A549 (cell line): ENCODE data around the gene FUT6. TPM values are rescaled to one million over a fixed set of nuclear protein-coding genes. Genes with fewer than 3 reads are reported as not detected.

ENCODE experiments used
- ATAC-seq, 2 experiments: fragments of 200-7000 bp in 1 of 2; fragments of >200 bp in 1 of 2; cut with Nextera tagmentation in 1 of 2; cut with Tn5 transposase in 1 of 2; 3 replicates each; pipeline versions ENCODE4 v1.8.0 to v1.9.1; 2018 to 2020; ENCODE audit warnings: mild to moderate bottlenecking in 1 of 2, moderate library complexity in 1 of 2
- CTCF ChIA-PET: fragments of 300-600 bp; sonication (Branson Sonifier 250); formaldehyde crosslinking; extraction: SDS; loops from one replicate; lab custom pipeline; 2021; ENCODE audit warnings: antibody characterized with exemption, inconsistent platforms; lab: Yijun Ruan, JAX
- POLR2A ChIA-PET: fragments of 350-600 bp; formaldehyde crosslinking; extraction: SDS; loops from one replicate; lab custom pipeline; 2021; ENCODE audit warnings: antibody characterized with exemption, inconsistent platforms; lab: Yijun Ruan, JAX
- DNase-seq, 2 experiments: peaks; one replicate each; pipeline versions ENCODE4 v3.0.0 to v3.0.0-alpha.2; 2011 to 2016; ENCODE audit warnings: low read depth in 1 of 2, low spot score in 1 of 2
- FAIRE-seq: peaks from 2 replicates; lab custom pipeline; 2011; peaks lifted over from hg19 to GRCh38; lab: Jason Lieb, UNC
- H3K27ac ChIP-seq, 2 experiments: fragments of >200 bp; sonication (Bioruptor Twin); formaldehyde crosslinking; 3 replicates each; pipeline ENCODE4 v1.5.1; 2016 to 2017
- H3K4me1 ChIP-seq: fragments of >200 bp; sonication (Bioruptor Twin); formaldehyde crosslinking; 3 replicates; pipeline ENCODE4 v1.6.1; 2016
- H3K4me2 ChIP-seq: fragments of >200 bp; sonication (Bioruptor Twin); formaldehyde crosslinking; 3 replicates; pipeline ENCODE4 v1.6.1; 2016
- H3K4me3 ChIP-seq: fragments of >200 bp; sonication (Bioruptor Twin); formaldehyde crosslinking; 3 replicates; pipeline ENCODE4 v1.5.1; 2016
- H3K9me3 ChIP-seq: fragments of >200 bp; sonication (Bioruptor Twin); formaldehyde crosslinking; 3 replicates; pipeline ENCODE4 v1.6.1; 2016
- CBX8 ChIP-seq: fragments of 200-600 bp; sonication (generic); IDR thresholded peaks from 2 replicates; pipeline ENCODE4 v1.6.1; 2016
- CHD2 ChIP-seq: fragments of 150-350 bp; IDR thresholded peaks from 2 replicates; pipeline ENCODE4 v1.6.1; 2014; ENCODE audit warnings: low read length; ENCODE audit not compliant: partially characterized antibody
- CHD4 ChIP-seq: fragments of 200-600 bp; sonication (generic); IDR thresholded peaks from 2 replicates; pipeline ENCODE4 v1.6.1; 2016; ENCODE audit warnings: antibody characterized with exemption, mild to moderate bottlenecking, borderline replicate concordance
- CTCF ChIP-seq: fragments of >200 bp; sonication (Bioruptor Twin); formaldehyde crosslinking; IDR thresholded peaks from 3 replicates; pipeline ENCODE4 v1.5.1; 2016
- E2F6 ChIP-seq: IDR thresholded peaks from 2 replicates; pipeline ENCODE4 v1.6.1; 2012; ENCODE audit warnings: low read depth, borderline replicate concordance
- EHF ChIP-seq: fragments of 250-450 bp; sonication (Bioruptor Pico); IDR thresholded peaks from 2 replicates; pipeline ENCODE4 v1.5.0; 2020; ENCODE audit warnings: mild to moderate bottlenecking
- ESRRA ChIP-seq: fragments of 150-350 bp; IDR thresholded peaks from 2 replicates; pipeline ENCODE4 v1.6.1; 2014; ENCODE audit warnings: mild to moderate bottlenecking, low read length, borderline replicate concordance
- FOSB ChIP-seq: fragments of 250-450 bp; sonication (Bioruptor Pico); IDR thresholded peaks from 2 replicates; pipeline ENCODE4 v1.5.0; 2020; ENCODE audit warnings: mild to moderate bottlenecking, moderate library complexity
- HDAC2 ChIP-seq: fragments of 200-600 bp; sonication (generic); IDR thresholded peaks from 2 replicates; pipeline ENCODE4 v1.6.1; 2016
- HEYL ChIP-seq: fragments of 250-450 bp; sonication (Bioruptor Pico); IDR thresholded peaks from 2 replicates; pipeline ENCODE4 v1.8.0; 2021; ENCODE audit warnings: mild to moderate bottlenecking, moderate library complexity
- HOXB13 ChIP-seq: fragments of 250-450 bp; sonication (Bioruptor Pico); IDR thresholded peaks from 2 replicates; pipeline ENCODE4 v1.5.0; 2020; ENCODE audit warnings: low read depth, mild to moderate bottlenecking, moderate library complexity
- JUN ChIP-seq, 2 experiments: fragments of >200 bp; sonication (Bioruptor Twin); formaldehyde crosslinking; IDR thresholded peaks; 2 replicates in 1 of 2; 3 replicates in 1 of 2; pipeline ENCODE4 v1.6.1; 2016 to 2017
- MAFK ChIP-seq: fragments of 450-650 bp; IDR thresholded peaks from 2 replicates; pipeline ENCODE4 v1.6.1; 2014; ENCODE audit not compliant: partially characterized antibody
- MAX ChIP-seq: IDR thresholded peaks from 2 replicates; pipeline ENCODE4 v1.6.1; 2012
- MAZ ChIP-seq: fragments of 150-350 bp; IDR thresholded peaks from 2 replicates; pipeline ENCODE4 v1.6.1; 2014; ENCODE audit warnings: antibody characterized with exemption, low read depth, low read length, borderline replicate concordance
- MYC ChIP-seq: IDR thresholded peaks from 2 replicates; pipeline ENCODE4 v1.6.1; 2012; ENCODE audit warnings: mild to moderate bottlenecking, inconsistent platforms, low read length, improper control_type of control experiment, borderline replicate concordance
- NPAS2 ChIP-seq: fragments of 250-450 bp; sonication (Bioruptor Pico); IDR thresholded peaks from 2 replicates; pipeline ENCODE4 v1.8.0; 2022; ENCODE audit warnings: mild to moderate bottlenecking, moderate library complexity, borderline replicate concordance
- PBX3 ChIP-seq: IDR thresholded peaks from 2 replicates; pipeline ENCODE4 v1.6.1; 2012
- POLR2A ChIP-seq: IDR thresholded peaks from 2 replicates; pipeline ENCODE4 v1.6.1; 2012; ENCODE audit warnings: mild to moderate bottlenecking, low read length
- RAD21 ChIP-seq, 2 experiments: fragments of >200 bp in 1 of 2; sonication (Bioruptor Twin) in 1 of 2; formaldehyde crosslinking in 1 of 2; IDR thresholded peaks in 1 of 2; conservative IDR thresholded peaks in 1 of 2; 2 replicates in 1 of 2; 3 replicates in 1 of 2; pipeline ENCODE4 v1.6.1; 2012 to 2018; ENCODE audit warnings: inconsistent platforms in 1 of 2
- SMC3 ChIP-seq: fragments of >200 bp; sonication (Bioruptor Twin); formaldehyde crosslinking; IDR thresholded peaks from 3 replicates; pipeline ENCODE4 v1.6.1; 2018; ENCODE audit warnings: inconsistent platforms
- ZC3H11A ChIP-seq: fragments of 450-650 bp; IDR thresholded peaks from 2 replicates; pipeline ENCODE4 v1.6.1; 2014; ENCODE audit warnings: antibody characterized with exemption, mild to moderate bottlenecking
- ZFP36 ChIP-seq: fragments of 450-650 bp; IDR thresholded peaks from 2 replicates; pipeline ENCODE4 v1.6.1; 2014; ENCODE audit warnings: borderline replicate concordance; ENCODE audit not compliant: partially characterized antibody
- ZSCAN20 ChIP-seq: fragments of 250-450 bp; sonication (Bioruptor Pico); IDR thresholded peaks from 2 replicates; pipeline ENCODE4 v1.8.0; 2022; ENCODE audit warnings: mild to moderate bottlenecking, moderate library complexity
- WGBS: methylation state at CpG from one replicate; pipeline ENCODE4 v1.1.6; 2017; ENCODE audit errors: missing lambda C conversion rate; 5-methylcytosine and 5-hydroxymethylcytosine counted together
- polyA plus RNA-seq, 4 experiments: library from polyadenylated mRNA; depleted of rRNA in 3 of 4; stranded (reverse); fragments of >200 nt; fragmentation: RNase III in 1 of 4; extraction: RNeasy Plus Mini Kit Qiagen cat#74134 plus additional on column Dnase treatment in 1 of 4; gene quantifications; 2 replicates in 3 of 4; 3 replicates in 1 of 4; pipeline ENCODE4 v1.2.3, GENCODE V29; 2011 to 2017
- TF ChIP-seq, protein P1 (sequence below): fragments of 200-600 bp; sonication (generic); IDR thresholded peaks from 2 replicates; pipeline ENCODE4 v1.6.1; 2016; ENCODE audit warnings: antibody characterized with exemption, mild to moderate bottlenecking, moderate library complexity
- TF ChIP-seq, protein P2 (sequence below): fragments of >200 bp; sonication (Bioruptor Twin); formaldehyde crosslinking; IDR thresholded peaks from 2 replicates; pipeline ENCODE4 v1.6.1; 2016
- TF ChIP-seq, protein P3 (sequence below): fragments of 150-350 bp; IDR thresholded peaks from 2 replicates; pipeline ENCODE4 v1.6.1; 2014; ENCODE audit warnings: low read depth, mild to moderate bottlenecking, low read length
- TF ChIP-seq, protein P4 (sequence below): fragments of 250-450 bp; sonication (Bioruptor Pico); IDR thresholded peaks from 2 replicates; pipeline ENCODE4 v1.5.0; 2021; ENCODE audit warnings: mild to moderate bottlenecking, moderate library complexity, borderline replicate concordance

The FUT6 gene
- polyA plus RNA-seq, 2 of the 4 experiments (the other 2 are of a cell fraction), result not detected

GRCh38 chr19:5803752-5804515 is 35.6 kb downstream of the FUT6 start:
- Histone ChIP-seq H3K27ac (peak overlapping the region; percentile 51 to 84; a peak in 5 of 6 replicates), H3K4me1 (peaks cover 17% of the 10 kb centered on the region; the same call in 2 of the 3 replicates), H3K9me3 (no peaks in the 10 kb centered on the region), H3K4me3 (peak overlapping the region; percentile 43; the same call in 2 of the 3 replicates), H3K4me2 (peak overlapping the region; percentile 87)
- ATAC-seq (peak; percentile 85 to 96), FAIRE-seq (no peak), DNase-seq (peak; percentile 83 to 87)
- ChIA-PET CTCF (interaction anchor here (0.6 to 3.0 kb wide), 60 partner anchors 9 to 754 kb away, joined by 3 to 74 read pairs (median 4); partner anchors contain the start of genes CAPS, DUS3L, NDUFA11 and PRR22), POLR2A (interaction anchor here (1.1 to 1.6 kb wide), 4 partner anchors 24 to 100 kb away, joined by 4 to 22 read pairs (median 6); partner anchors contain the start of genes CATSPERD, LONP1 and NDUFA11)
- TF ChIP-seq, protein P1, sequence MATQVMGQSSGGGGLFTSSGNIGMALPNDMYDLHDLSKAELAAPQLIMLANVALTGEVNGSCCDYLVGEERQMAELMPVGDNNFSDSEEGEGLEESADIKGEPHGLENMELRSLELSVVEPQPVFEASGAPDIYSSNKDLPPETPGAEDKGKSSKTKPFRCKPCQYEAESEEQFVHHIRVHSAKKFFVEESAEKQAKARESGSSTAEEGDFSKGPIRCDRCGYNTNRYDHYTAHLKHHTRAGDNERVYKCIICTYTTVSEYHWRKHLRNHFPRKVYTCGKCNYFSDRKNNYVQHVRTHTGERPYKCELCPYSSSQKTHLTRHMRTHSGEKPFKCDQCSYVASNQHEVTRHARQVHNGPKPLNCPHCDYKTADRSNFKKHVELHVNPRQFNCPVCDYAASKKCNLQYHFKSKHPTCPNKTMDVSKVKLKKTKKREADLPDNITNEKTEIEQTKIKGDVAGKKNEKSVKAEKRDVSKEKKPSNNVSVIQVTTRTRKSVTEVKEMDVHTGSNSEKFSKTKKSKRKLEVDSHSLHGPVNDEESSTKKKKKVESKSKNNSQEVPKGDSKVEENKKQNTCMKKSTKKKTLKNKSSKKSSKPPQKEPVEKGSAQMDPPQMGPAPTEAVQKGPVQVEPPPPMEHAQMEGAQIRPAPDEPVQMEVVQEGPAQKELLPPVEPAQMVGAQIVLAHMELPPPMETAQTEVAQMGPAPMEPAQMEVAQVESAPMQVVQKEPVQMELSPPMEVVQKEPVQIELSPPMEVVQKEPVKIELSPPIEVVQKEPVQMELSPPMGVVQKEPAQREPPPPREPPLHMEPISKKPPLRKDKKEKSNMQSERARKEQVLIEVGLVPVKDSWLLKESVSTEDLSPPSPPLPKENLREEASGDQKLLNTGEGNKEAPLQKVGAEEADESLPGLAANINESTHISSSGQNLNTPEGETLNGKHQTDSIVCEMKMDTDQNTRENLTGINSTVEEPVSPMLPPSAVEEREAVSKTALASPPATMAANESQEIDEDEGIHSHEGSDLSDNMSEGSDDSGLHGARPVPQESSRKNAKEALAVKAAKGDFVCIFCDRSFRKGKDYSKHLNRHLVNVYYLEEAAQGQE, result no peak
- no peak for TF ChIP-seq HDAC2
- peak in 1 of 2 experiments; percentile 17; a peak in 1 of 5 replicates for TF ChIP-seq JUN (IDR thresholded peaks at IDR 0.05)
- no peak for TF ChIP-seq MAZ
- TF ChIP-seq HEYL, result no peak
- TF ChIP-seq MAFK, result no peak
- TF ChIP-seq, protein P2, sequence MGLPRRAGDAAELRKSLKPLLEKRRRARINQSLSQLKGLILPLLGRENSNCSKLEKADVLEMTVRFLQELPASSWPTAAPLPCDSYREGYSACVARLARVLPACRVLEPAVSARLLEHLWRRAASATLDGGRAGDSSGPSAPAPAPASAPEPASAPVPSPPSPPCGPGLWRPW, result no peak
- peak; percentile 89 for TF ChIP-seq SMC3
- TF ChIP-seq, protein P3, sequence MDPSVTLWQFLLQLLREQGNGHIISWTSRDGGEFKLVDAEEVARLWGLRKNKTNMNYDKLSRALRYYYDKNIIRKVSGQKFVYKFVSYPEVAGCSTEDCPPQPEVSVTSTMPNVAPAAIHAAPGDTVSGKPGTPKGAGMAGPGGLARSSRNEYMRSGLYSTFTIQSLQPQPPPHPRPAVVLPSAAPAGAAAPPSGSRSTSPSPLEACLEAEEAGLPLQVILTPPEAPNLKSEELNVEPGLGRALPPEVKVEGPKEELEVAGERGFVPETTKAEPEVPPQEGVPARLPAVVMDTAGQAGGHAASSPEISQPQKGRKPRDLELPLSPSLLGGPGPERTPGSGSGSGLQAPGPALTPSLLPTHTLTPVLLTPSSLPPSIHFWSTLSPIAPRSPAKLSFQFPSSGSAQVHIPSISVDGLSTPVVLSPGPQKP, result no peak
- TF ChIP-seq CHD2, result no peak
- TF ChIP-seq, protein P4, sequence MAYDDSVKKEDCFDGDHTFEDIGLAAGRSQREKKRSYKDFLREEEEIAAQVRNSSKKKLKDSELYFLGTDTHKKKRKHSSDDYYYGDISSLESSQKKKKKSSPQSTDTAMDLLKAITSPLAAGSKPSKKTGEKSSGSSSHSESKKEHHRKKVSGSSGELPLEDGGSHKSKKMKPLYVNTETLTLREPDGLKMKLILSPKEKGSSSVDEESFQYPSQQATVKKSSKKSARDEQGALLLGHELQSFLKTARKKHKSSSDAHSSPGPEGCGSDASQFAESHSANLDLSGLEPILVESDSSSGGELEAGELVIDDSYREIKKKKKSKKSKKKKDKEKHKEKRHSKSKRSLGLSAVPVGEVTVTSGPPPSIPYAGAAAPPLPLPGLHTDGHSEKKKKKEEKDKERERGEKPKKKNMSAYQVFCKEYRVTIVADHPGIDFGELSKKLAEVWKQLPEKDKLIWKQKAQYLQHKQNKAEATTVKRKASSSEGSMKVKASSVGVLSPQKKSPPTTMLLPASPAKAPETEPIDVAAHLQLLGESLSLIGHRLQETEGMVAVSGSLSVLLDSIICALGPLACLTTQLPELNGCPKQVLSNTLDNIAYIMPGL (CRISPR knock-in tag), result no peak
- no peak for TF ChIP-seq ESRRA
- TF ChIP-seq ZC3H11A, result no peak
- peak; percentile 78 to 92 for TF ChIP-seq RAD21 (conservative IDR thresholded peaks at IDR 0.05 in 1 of 2, IDR thresholded peaks at IDR 0.05 in 1 of 2)
- no peak for TF ChIP-seq PBX3
- TF ChIP-seq CHD4, result no peak
- peak; percentile 91 for TF ChIP-seq CTCF
- no peak for TF ChIP-seq FOSB
- TF ChIP-seq CBX8, result no peak
- no peak for TF ChIP-seq POLR2A
- no peak for TF ChIP-seq NPAS2 (CRISPR knock-in tag)
- TF ChIP-seq MYC, result no peak
- TF ChIP-seq MAX, result peak; percentile 87
- 0 out of 2 replicates have a peak, but pooled peaks have one; percentile 53 for TF ChIP-seq HOXB13
- TF ChIP-seq ZSCAN20, result no peak
- no peak for TF ChIP-seq EHF (CRISPR knock-in tag)
- TF ChIP-seq E2F6, result peak; percentile 86
- no peak for TF ChIP-seq ZFP36
- WGBS, result 6% methylated on average over 14 of the region's 54 CpGs
